Aorta (tissue), 5 donors: ENCODE data around the gene SLC4A11. TPM values are rescaled to one million over a fixed set of nuclear protein-coding genes. Genes with fewer than 3 reads are reported as not detected.

Source experiments
- ATAC-seq: fragments of 200-7000 bp; cut with Tn5 transposase; one replicate; pipeline ENCODE4 v1.9.1; 2022; ENCODE audit warnings: moderate library complexity; ENCODE audit not compliant: low FRiP score
- DNase-seq, 2 donors: peaks; one replicate each; pipeline ENCODE4 v3.0.0-alpha.2; 2020
- H3K27ac ChIP-seq, 2 donors: one replicate each; pipeline ENCODE4 v1.5.1; 2013; ENCODE audit warnings: low read length in 2 of 2, mild to moderate bottlenecking in 2 of 2, moderate library complexity in 2 of 2, control low read depth in 1 of 2, inconsistent platforms in 1 of 2, low read depth in 1 of 2
- H3K27me3 ChIP-seq, 2 donors: one replicate each; pipeline ENCODE4 v1.6.1; 2013; ENCODE audit warnings: control low read depth in 1 of 2, low read length in 1 of 2, mild to moderate bottlenecking in 1 of 2, moderate library complexity in 1 of 2; ENCODE audit not compliant: insufficient read depth in 2 of 2, control insufficient read depth in 1 of 2
- H3K36me3 ChIP-seq, 2 donors: one replicate each; pipeline ENCODE4 v1.6.1; 2013; ENCODE audit warnings: control low read depth in 1 of 2, low read length in 1 of 2, mild to moderate bottlenecking in 1 of 2; ENCODE audit not compliant: insufficient read depth in 2 of 2, control insufficient read depth in 1 of 2
- H3K4me1 ChIP-seq, 2 donors: one replicate each; pipeline ENCODE4 v1.6.1; 2013; ENCODE audit warnings: low read length in 2 of 2, control low read depth in 1 of 2, mild to moderate bottlenecking in 1 of 2, moderate library complexity in 1 of 2; ENCODE audit not compliant: insufficient read depth in 2 of 2, control insufficient read depth in 1 of 2
- H3K4me3 ChIP-seq, 2 donors: one replicate each; pipeline ENCODE4 v1.5.1; 2013; ENCODE audit warnings: low read length in 2 of 2, control low read depth in 1 of 2, mild to moderate bottlenecking in 1 of 2
- H3K9me3 ChIP-seq: one replicate; pipeline ENCODE4 v1.6.1; 2013; ENCODE audit warnings: mild to moderate bottlenecking, low read length; ENCODE audit not compliant: control insufficient read depth
- WGBS, 2 donors: extraction: QIAGEN DNeasy Blood & Tissue Kit; methylation state at CpG; one replicate each; pipeline ENCODE4 v1.1.7; 2013; 5-methylcytosine and 5-hydroxymethylcytosine counted together
- intact Hi-C, 2 donors: fragments of 100-400 bp; cut with DNase I; formaldehyde crosslinking; loops; one replicate each; pipeline versions ENCODE4 v1.14.2 to v1.15.0; 2022
- polyA plus RNA-seq, 2 donors: library from polyadenylated mRNA; stranded (reverse); fragments of 200-250 nt; gene quantifications; one replicate each; pipeline ENCODE4 v1.2.3, GENCODE V29; 2013
- total RNA-seq, 2 donors: library from RNA; stranded (reverse); fragmentation: NEBNext Ultra II Directional; extraction: Animal tissue kit (Norgen Biotek cat#: 25700); gene quantifications; one replicate each; pipeline ENCODE4 v1.2.1, GENCODE V29; 2021
- donor health status: healthy with polysubstance abuse.
- donor health status: Bipolar disorder and iron deficiency.
- donor health status: DM: no; HTN: no; CAD: no.
- donor health status: DM: no; HTN: no; CAD: no.
- donor health status: DM: yes; HTN: yes; CAD: no.

SLC4A11 gene
- total and polyA plus RNA-seq, 4 donors, result 0.23 to 0.63 (median 0.29) TPM; not detected in 1

GRCh38 chr20:3227506-3227905 lies 11.5 kb downstream of the SLC4A11 start:
- DNase-seq (no peak), ATAC-seq (no peak)
- Histone ChIP-seq H3K9me3 (no peaks in the 10 kb centered on the region), H3K4me3 (no peak overlapping the region), H3K27ac (no peak overlapping the region), H3K36me3 (no peaks in the 10 kb centered on the region), H3K4me1 (no peaks in the 10 kb centered on the region), H3K27me3 (no peaks in the 10 kb centered on the region)
- intact Hi-C loops, result no loop called here
- WGBS, 2 donors, result 74 to 80% methylated on average over 7 of the region's 7 CpGs

GRCh38 chr20:3226864-3227263 lies 12.1 kb downstream of the SLC4A11 start:
- H3K36me3 ChIP-seq, result no peaks in the 10 kb centered on the region
- WGBS, 2 donors, result 93 to 96% methylated on average over 13 to 14 of the region's 14 CpGs
- H3K27me3 ChIP-seq, result no peaks in the 10 kb centered on the region
- no peaks in the 10 kb centered on the region for H3K4me1 ChIP-seq
- DNase-seq (no peak), ATAC-seq (no peak)
- no peak overlapping the region for H3K27ac ChIP-seq
- H3K9me3 ChIP-seq, result no peaks in the 10 kb centered on the region
- intact Hi-C loops, result no loop called here
- no peak overlapping the region for H3K4me3 ChIP-seq

GRCh38 chr20:3226093-3226492 lies 12.9 kb downstream of the SLC4A11 start:
- H3K4me3 ChIP-seq, result no peak overlapping the region
- WGBS, 2 donors, result 80 to 89% methylated on average over 10 of the region's 10 CpGs
- intact Hi-C loops, result no loop called here
- no peak overlapping the region for H3K27ac ChIP-seq
- H3K4me1 ChIP-seq, result no peaks in the 10 kb centered on the region
- no peaks in the 10 kb centered on the region for H3K9me3 ChIP-seq
- ATAC-seq, result no peak
- no peak for DNase-seq
- H3K36me3 ChIP-seq, result no peaks in the 10 kb centered on the region
- no peaks in the 10 kb centered on the region for H3K27me3 ChIP-seq

DNA sequence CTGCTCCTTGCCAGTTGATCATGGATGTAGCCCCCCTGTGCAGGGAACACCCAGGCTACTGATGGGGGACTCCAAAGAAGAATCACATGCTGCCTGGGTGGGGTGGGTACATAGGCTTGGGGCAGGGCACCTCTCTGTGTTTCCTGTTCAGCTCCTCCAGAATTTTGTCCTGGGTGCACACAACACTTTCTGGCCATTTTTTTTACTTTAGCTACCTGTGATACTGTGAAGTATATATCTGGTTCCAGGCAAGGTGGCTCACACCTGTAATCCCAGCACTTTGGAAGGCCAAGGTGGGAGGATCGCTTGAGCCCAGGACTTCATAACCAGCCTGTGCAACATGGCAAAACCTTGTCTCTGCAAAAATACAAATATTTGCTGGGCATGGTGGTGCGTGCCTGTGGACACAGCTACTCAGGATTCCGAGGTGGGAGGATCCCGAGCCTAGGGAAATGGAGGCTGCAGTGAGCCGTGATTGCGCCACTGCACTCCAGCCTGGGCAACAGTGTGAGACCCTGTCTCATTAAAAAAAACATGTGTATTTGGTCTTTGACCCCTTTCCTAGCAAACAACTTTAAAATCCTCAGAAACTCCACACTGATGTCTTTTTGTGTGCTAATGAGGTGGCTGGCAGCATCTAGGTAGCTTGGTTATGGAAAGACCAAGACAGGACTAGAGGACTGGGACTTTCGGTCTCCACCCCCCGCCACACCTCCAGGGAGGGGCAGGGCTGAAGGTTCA lies 14.1 kb downstream of the SLC4A11 start:
- no peaks in the 10 kb centered on the region for H3K36me3 ChIP-seq
- intact Hi-C loops, result no loop called here
- ATAC-seq (no peak), DNase-seq (no peak)
- H3K9me3 ChIP-seq, result no peaks in the 10 kb centered on the region
- H3K4me3 ChIP-seq, result no peak overlapping the region
- no peaks in the 10 kb centered on the region for H3K27me3 ChIP-seq
- 92 to 93% methylated on average over 8 of the region's 8 CpGs for WGBS, 2 donors
- H3K27ac ChIP-seq, result no peak overlapping the region
- no peaks in the 10 kb centered on the region for H3K4me1 ChIP-seq

DNA sequence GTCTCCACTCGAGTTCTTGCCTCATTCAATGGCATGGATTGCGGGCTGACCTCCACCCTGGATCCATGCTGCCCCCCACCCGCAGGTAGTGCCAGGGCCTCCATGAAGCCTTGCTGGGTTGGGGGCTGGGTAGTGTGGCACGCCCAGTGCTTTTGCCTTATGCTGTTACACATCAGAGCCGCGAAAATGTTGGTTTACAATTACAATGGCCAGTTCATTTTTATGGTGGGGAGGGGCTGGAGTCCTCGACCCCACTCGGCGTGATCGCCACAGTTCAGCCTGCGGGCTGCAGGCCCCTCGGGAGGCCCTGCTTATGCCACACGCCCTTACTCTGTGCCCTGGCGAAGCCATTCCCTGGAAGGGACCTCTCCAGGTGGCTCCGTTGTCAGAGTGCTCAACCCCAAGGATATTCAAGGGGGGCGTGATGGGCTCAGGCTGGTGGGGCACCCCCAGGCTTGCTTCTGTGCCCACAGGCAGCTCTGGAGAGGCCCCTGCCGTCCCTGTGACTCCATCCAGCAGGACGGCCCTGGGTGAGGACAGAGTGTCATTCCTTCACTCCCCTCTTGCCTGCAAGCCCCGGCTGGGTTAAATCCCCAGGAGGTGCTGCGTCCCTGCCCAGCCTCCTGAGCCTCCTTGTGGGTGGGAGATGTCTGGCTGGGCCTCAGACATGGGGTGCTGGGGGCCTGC lies 14.9 kb downstream of the SLC4A11 start:
- Histone ChIP-seq H3K27me3 (no peaks in the 10 kb centered on the region), H3K27ac (no peak overlapping the region), H3K9me3 (no peaks in the 10 kb centered on the region), H3K4me1 (no peaks in the 10 kb centered on the region), H3K4me3 (no peak overlapping the region), H3K36me3 (no peaks in the 10 kb centered on the region)
- no peak for DNase-seq
- WGBS, 2 donors, result 83 to 87% methylated on average over 20 of the region's 20 CpGs
- no peak for ATAC-seq
- intact Hi-C loops, result no loop called here

DNA sequence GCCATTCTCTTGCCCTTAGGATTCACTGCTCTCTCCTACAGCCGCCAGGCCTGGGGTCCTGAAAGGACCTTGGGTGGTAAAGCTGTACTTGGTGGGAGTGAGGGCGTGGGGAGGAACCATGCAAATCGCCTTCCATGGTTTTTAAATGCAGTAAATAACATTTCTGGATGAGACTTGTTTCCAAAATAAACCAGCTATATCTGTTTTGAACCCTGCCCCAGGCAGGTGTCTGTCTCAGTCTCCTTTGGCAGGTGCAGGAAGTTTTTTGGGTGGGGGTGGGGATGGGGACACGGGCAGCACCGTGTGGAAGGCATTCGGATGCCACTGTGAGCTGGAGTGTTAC lies 15.4 kb downstream of the SLC4A11 start:
- H3K36me3 ChIP-seq, result no peaks in the 10 kb centered on the region
- intact Hi-C loops, result no loop called here
- H3K4me3 ChIP-seq, result no peak overlapping the region
- H3K27ac ChIP-seq, result no peak overlapping the region
- H3K9me3 ChIP-seq, result no peaks in the 10 kb centered on the region
- WGBS, 2 donors, result 85% methylated on average over 6 of the region's 6 CpGs
- no peak for DNase-seq
- no peaks in the 10 kb centered on the region for H3K27me3 ChIP-seq
- ATAC-seq, result no peak
- H3K4me1 ChIP-seq, result no peaks in the 10 kb centered on the region

- no peak for DNase-seq
- Histone ChIP-seq H3K27ac (no peak overlapping the region), H3K9me3 (no peaks in the 10 kb centered on the region), H3K4me1 (no peaks in the 10 kb centered on the region), H3K36me3 (no peaks in the 10 kb centered on the region), H3K27me3 (no peaks in the 10 kb centered on the region), H3K4me3 (no peak overlapping the region)
- 76 to 82% methylated on average over 25 of the region's 25 CpGs for WGBS, 2 donors
- intact Hi-C loops, result no loop called here
- ATAC-seq, result no peak
These were observed 16.1 kb downstream of the SLC4A11 start for GRCh38 chr20:3222635-3223600.

- H3K36me3 ChIP-seq, result no peaks in the 10 kb centered on the region
- ATAC-seq, result no peak
- no peak overlapping the region for H3K27ac ChIP-seq
- DNase-seq, result no peak
- H3K4me3 ChIP-seq, result no peak overlapping the region
- 91% methylated on average over 18 of the region's 18 CpGs for WGBS, 2 donors
- no peaks in the 10 kb centered on the region for H3K4me1 ChIP-seq
- intact Hi-C loops, result no loop called here
- no peaks in the 10 kb centered on the region for H3K27me3 ChIP-seq
- H3K9me3 ChIP-seq, result no peaks in the 10 kb centered on the region
These were observed 17.4 kb downstream of the SLC4A11 start for GRCh38 chr20:3221398-3222226.
